Cardiac muscle cell (in vitro differentiated cells and primary cell): Measurements from ENCODE around the gene CACNA2D1. TPM values are rescaled to one million over a fixed set of nuclear protein-coding genes. Genes with fewer than 3 reads are reported as not detected.
"Not testable (repeated sequence)": the region's sequence is repeated elsewhere in the genome, so short reads cannot be mapped to it uniquely, and the experiment has no call there.

Experiments
- DNase-seq, 2 donors: peaks; one replicate each; pipeline versions ENCODE4 v3.0.0 to v3.0.0-alpha.2; 2010 to 2017; ENCODE audit warnings: low read depth in 1 of 2, low spot score in 1 of 2
- H3K27ac ChIP-seq: fragments of 200-600 bp; sonication (generic); 2 replicates; pipeline ENCODE4 v1.5.1; 2016
- H3K27me3 ChIP-seq: fragments of 200-600 bp; sonication (generic); 2 replicates; pipeline ENCODE4 v1.6.0; 2016; ENCODE audit warnings: control low read depth
- H3K36me3 ChIP-seq: fragments of 200-600 bp; sonication (generic); 2 replicates; pipeline ENCODE4 v1.5.1; 2016; ENCODE audit warnings: control low read depth
- H3K4me1 ChIP-seq: fragments of 200-600 bp; sonication (generic); 2 replicates; pipeline ENCODE4 v1.8.1; 2017; ENCODE audit warnings: low read depth, mild to moderate bottlenecking, mixed run types
- H3K4me3 ChIP-seq: fragments of 200-600 bp; sonication (generic); 2 replicates; pipeline ENCODE4 v1.5.1; 2016; ENCODE audit warnings: mild to moderate bottlenecking
- H3K9me3 ChIP-seq: fragments of 200-600 bp; sonication (generic); 2 replicates; pipeline ENCODE4 v1.5.1; 2017; ENCODE audit warnings: low read depth, mild to moderate bottlenecking, control low read depth
- CTCF ChIP-seq: IDR thresholded peaks from 2 replicates; pipeline ENCODE4 v1.5.1; 2012; ENCODE audit warnings: low read depth, mild to moderate bottlenecking, low read length
- polyA plus RNA-seq: library from polyadenylated mRNA; unstranded; fragments of >200 nt; fragmentation: Nextera tagmentation; extraction: Ambion mirVana; gene quantifications from 2 replicates; pipeline ENCODE4 v1.2.1, GENCODE V29; 2016
- total RNA-seq: library from RNA; depleted of rRNA; stranded (reverse); fragments of >200 nt; gene quantifications from 2 replicates; pipeline ENCODE4 v1.2.3, GENCODE V29; 2016

The CACNA2D1 gene
- total and polyA plus RNA-seq, 2 experiments from 2014 or later = 4.5 to 20.3 TPM

- no peak overlapping the region for H3K4me3 ChIP-seq
- peaks cover 37% of the 10 kb centered on the region for H3K27me3 ChIP-seq
- TF ChIP-seq CTCF = no peak
- H3K27ac ChIP-seq = no peak overlapping the region
- peaks cover 4% of the 10 kb centered on the region for H3K9me3 ChIP-seq
- DNase-seq = no peak
- no peaks in the 10 kb centered on the region for H3K36me3 ChIP-seq
- no peaks in the 10 kb centered on the region for H3K4me1 ChIP-seq
Observed at GRCh38 chr7:82154728-82155127, 288.8 kb downstream of the CACNA2D1 start.

GRCh38 chr7:82153776-82154175 is 289.8 kb downstream of the CACNA2D1 start:
- H3K27ac ChIP-seq = no peak overlapping the region
- DNase-seq = no peak
- no peaks in the 10 kb centered on the region for H3K4me1 ChIP-seq
- no peak for TF ChIP-seq CTCF
- peaks cover 4% of the 10 kb centered on the region for H3K9me3 ChIP-seq
- peaks cover 30% of the 10 kb centered on the region for H3K27me3 ChIP-seq
- H3K36me3 ChIP-seq = no peaks in the 10 kb centered on the region
- no peak overlapping the region for H3K4me3 ChIP-seq

- H3K4me3 ChIP-seq = no peak overlapping the region
- peaks cover 26% of the 10 kb centered on the region for H3K27me3 ChIP-seq
- peaks cover 4% of the 10 kb centered on the region for H3K9me3 ChIP-seq
- no peak overlapping the region for H3K27ac ChIP-seq
- no peaks in the 10 kb centered on the region for H3K4me1 ChIP-seq
- TF ChIP-seq CTCF = no peak
- DNase-seq = no peak
- H3K36me3 ChIP-seq = no peaks in the 10 kb centered on the region
Observed at GRCh38 chr7:82152858-82153257, 290.7 kb downstream of the CACNA2D1 start.

- H3K4me1 ChIP-seq = no peaks in the 10 kb centered on the region
- H3K27ac ChIP-seq = no peak overlapping the region
- no peak for TF ChIP-seq CTCF
- peaks cover 9% of the 10 kb centered on the region for H3K27me3 ChIP-seq
- no peak for DNase-seq
- no peaks in the 10 kb centered on the region for H3K36me3 ChIP-seq
- no peaks in the 10 kb centered on the region for H3K9me3 ChIP-seq
- H3K4me3 ChIP-seq = no peak overlapping the region
Observed at GRCh38 chr7:82146491-82146890, 297.1 kb downstream of the CACNA2D1 start.

GRCh38 chr7:82142263-82142864 is 301.2 kb downstream of the CACNA2D1 start:
- Histone ChIP-seq H3K36me3 (no peaks in the 10 kb centered on the region), H3K27me3 (no peaks in the 10 kb centered on the region), H3K4me3 (no peak overlapping the region), H3K27ac (no peak overlapping the region), H3K4me1 (no peaks in the 10 kb centered on the region), H3K9me3 (no peaks in the 10 kb centered on the region)
- DNase-seq = no peak
- no peak for TF ChIP-seq CTCF

GRCh38 chr7:82141427-82141826 is 302.1 kb downstream of the CACNA2D1 start:
- Histone ChIP-seq H3K27ac (no peak overlapping the region), H3K4me3 (no peak overlapping the region), H3K27me3 (no peaks in the 10 kb centered on the region), H3K9me3 (no peaks in the 10 kb centered on the region), H3K4me1 (no peaks in the 10 kb centered on the region), H3K36me3 (no peaks in the 10 kb centered on the region)
- no peak for TF ChIP-seq CTCF
- DNase-seq = peak in 1 of 2 donors; percentile 56

GRCh38 chr7:82140608-82141007 is 303.0 kb downstream of the CACNA2D1 start:
- not testable (repeated sequence) for H3K4me3 ChIP-seq, H3K27me3 ChIP-seq, DNase-seq, H3K27ac ChIP-seq, H3K9me3 ChIP-seq, H3K36me3 ChIP-seq, H3K4me1 ChIP-seq
